Gastroesophageal sphincter (tissue), 4 donors: ENCODE results near the gene ZNF333. TPM values are rescaled to one million over a fixed set of nuclear protein-coding genes. Genes with fewer than 3 reads are reported as not detected.

Experiments used
- ATAC-seq: fragments of 150-250 bp; one replicate; pipeline ENCODE4 v1.9.1; 2016; ENCODE audit warnings: mild to moderate bottlenecking, moderate library complexity
- H3K27ac ChIP-seq, 4 donors: fragments of 200-600 bp; sonication (generic) in 3 of 4; 1 replicate in 3 of 4; 2 replicates in 1 of 4; pipeline ENCODE4 v1.5.1; 2016 to 2019
- H3K27me3 ChIP-seq: fragments of 200-600 bp; sonication (generic); one replicate; pipeline ENCODE4 v1.5.1; 2019
- H3K36me3 ChIP-seq, 2 donors: fragments of 200-600 bp; sonication (generic); one replicate each; pipeline ENCODE4 v1.5.1; 2019; ENCODE audit warnings: control low read depth in 1 of 2
- H3K4me1 ChIP-seq, 3 donors: fragments of 200-600 bp; sonication (generic); 1 replicate in 2 of 3; 2 replicates in 1 of 3; pipeline ENCODE4 v1.5.1; 2016 to 2019; ENCODE audit warnings: control low read depth in 2 of 3
- H3K4me3 ChIP-seq, 2 donors: fragments of 200-600 bp; sonication (generic); one replicate each; pipeline ENCODE4 v1.5.1; 2019; ENCODE audit warnings: mild to moderate bottlenecking in 1 of 2, moderate library complexity in 1 of 2
- H3K9me3 ChIP-seq, 3 donors: fragments of 200-600 bp; sonication (generic); one replicate each; pipeline ENCODE4 v1.5.1; 2017 to 2019; ENCODE audit warnings: control low read depth in 2 of 3
- CTCF ChIP-seq, 4 experiments: fragments of 200-600 bp in 2 of 4; fragments of 450-650 bp in 2 of 4; sonication (generic) in 1 of 4; IDR thresholded peaks; one replicate each; pipeline ENCODE4 v1.5.1; 2017 to 2019; ENCODE audit warnings: antibody characterized with exemption in 4 of 4, mild to moderate bottlenecking in 2 of 4, moderate library complexity in 2 of 4
- EP300 ChIP-seq: sonication (generic); formaldehyde crosslinking; IDR thresholded peaks from one replicate; pipeline ENCODE4 v1.6.1; 2017; ENCODE audit warnings: antibody characterized with exemption, mild to moderate bottlenecking
- POLR2A ChIP-seq, 2 donors: fragments of 450-650 bp; IDR thresholded peaks; one replicate each; pipeline ENCODE4 v1.6.1; 2017; ENCODE audit warnings: antibody characterized with exemption in 2 of 2, mild to moderate bottlenecking in 2 of 2, moderate library complexity in 1 of 2
- POLR2AphosphoS5 ChIP-seq: sonication (generic); formaldehyde crosslinking; IDR thresholded peaks from one replicate; pipeline ENCODE4 v1.6.1; 2017; ENCODE audit warnings: antibody characterized with exemption
- WGBS, 2 donors: methylation state at CpG; one replicate each; pipeline ENCODE4 v1.1.5; 2018; ENCODE audit warnings: low coverage in 1 of 2; 5-methylcytosine and 5-hydroxymethylcytosine counted together
- total RNA-seq, 4 donors: library from RNA; depleted of rRNA; stranded (reverse); fragments of >200 nt; gene quantifications; one replicate each; pipeline ENCODE4 v1.1.0, GENCODE V29; 2016

Gene ZNF333
- total RNA-seq, 4 donors from 2014 or later: 22.6 to 35.6 (median 28.1) TPM

- ATAC-seq: no peak
- no peak for TF ChIP-seq POLR2A (IDR thresholded peaks at IDR 0.05)
- no peak for TF ChIP-seq CTCF (IDR thresholded peaks at IDR 0.05)
- no peak for TF ChIP-seq EP300
- no peak for TF ChIP-seq POLR2AphosphoS5
- no peak overlapping the region for H3K4me3 ChIP-seq
- 74 to 83% methylated on average over 10 of the region's 10 CpGs for WGBS, 2 donors
- H3K9me3 ChIP-seq: no peaks in the 10 kb centered on the region
- H3K36me3 ChIP-seq: no peaks in the 10 kb centered on the region
- H3K4me1 ChIP-seq: no peaks in the 10 kb centered on the region
- H3K27me3 ChIP-seq: peaks cover 45% of the 10 kb centered on the region
- H3K27ac ChIP-seq: no peak overlapping the region
Measured at GRCh38 chr19:14676762-14677161, 13.1 kb upstream of the ZNF333 start.

GRCh38 chr19:14677464-14677863 is 12.4 kb upstream of the ZNF333 start:
- H3K9me3 ChIP-seq: no peaks in the 10 kb centered on the region
- WGBS, 2 donors: 75 to 80% methylated on average over 6 of the region's 6 CpGs
- H3K27ac ChIP-seq: no peak overlapping the region
- no peak overlapping the region for H3K4me3 ChIP-seq
- H3K27me3 ChIP-seq: peaks cover 43% of the 10 kb centered on the region
- no peak for ATAC-seq
- no peaks in the 10 kb centered on the region for H3K4me1 ChIP-seq
- H3K36me3 ChIP-seq: no peaks in the 10 kb centered on the region
- no peak for TF ChIP-seq POLR2AphosphoS5

- ATAC-seq: no peak
- H3K4me3 ChIP-seq: no peak overlapping the region
- no peak overlapping the region for H3K27ac ChIP-seq
- WGBS, 2 donors: 79 to 87% methylated on average over 9 of the region's 9 CpGs
- H3K4me1 ChIP-seq: no peaks in the 10 kb centered on the region
- H3K27me3 ChIP-seq: peaks cover 42% of the 10 kb centered on the region
- no peak for TF ChIP-seq CTCF (IDR thresholded peaks at IDR 0.05)
- TF ChIP-seq POLR2AphosphoS5: no peak
- no peak for TF ChIP-seq EP300
- no peak for TF ChIP-seq POLR2A (IDR thresholded peaks at IDR 0.05)
- H3K36me3 ChIP-seq: no peaks in the 10 kb centered on the region
- no peaks in the 10 kb centered on the region for H3K9me3 ChIP-seq
Measured at GRCh38 chr19:14678199-14678598, 11.6 kb upstream of the ZNF333 start.

GRCh38 chr19:14682084-14682483 is 7.8 kb upstream of the ZNF333 start:
- H3K9me3 ChIP-seq: no peaks in the 10 kb centered on the region
- no peaks in the 10 kb centered on the region for H3K4me1 ChIP-seq
- H3K27ac ChIP-seq: no peak overlapping the region
- 87 to 100% methylated on average over 2 of the region's 2 CpGs for WGBS, 2 donors
- no peak for ATAC-seq
- TF ChIP-seq POLR2AphosphoS5: no peak
- TF ChIP-seq CTCF (IDR thresholded peaks at IDR 0.05): no peak
- TF ChIP-seq POLR2A (IDR thresholded peaks at IDR 0.05): no peak
- no peak for TF ChIP-seq EP300
- no peak overlapping the region for H3K4me3 ChIP-seq
- H3K36me3 ChIP-seq: no peaks in the 10 kb centered on the region
- H3K27me3 ChIP-seq: peaks cover 14% of the 10 kb centered on the region

GRCh38 chr19:14683439-14683838 is 6.4 kb upstream of the ZNF333 start:
- WGBS, 2 donors: 34 to 45% methylated on average over 2 to 3 of the region's 3 CpGs
- H3K4me1 ChIP-seq: no peaks in the 10 kb centered on the region
- no peak overlapping the region for H3K4me3 ChIP-seq
- H3K36me3 ChIP-seq: no peaks in the 10 kb centered on the region
- H3K9me3 ChIP-seq: no peaks in the 10 kb centered on the region
- no peak for ATAC-seq
- H3K27me3 ChIP-seq: peaks cover 14% of the 10 kb centered on the region
- TF ChIP-seq POLR2A (IDR thresholded peaks at IDR 0.05): no peak
- H3K27ac ChIP-seq: no peak overlapping the region

- H3K27me3 ChIP-seq: peaks cover 14% of the 10 kb centered on the region
- TF ChIP-seq CTCF (IDR thresholded peaks at IDR 0.05): peak in 1 of 4 experiments; percentile 17
- no peak for TF ChIP-seq POLR2AphosphoS5
- H3K4me3 ChIP-seq: no peak overlapping the region
- ATAC-seq: no peak
- 33 to 88% methylated on average over 1 to 3 of the region's 3 CpGs for WGBS, 2 donors
- H3K36me3 ChIP-seq: no peaks in the 10 kb centered on the region
- H3K27ac ChIP-seq: no peak overlapping the region
- H3K9me3 ChIP-seq: no peaks in the 10 kb centered on the region
- H3K4me1 ChIP-seq: peaks cover 0 to 20% (median 3%) of the 10 kb centered on the region in 3 donors
Measured at GRCh38 chr19:14686411-14686810, 3.4 kb upstream of the ZNF333 start.
